Retinal pigment epithelial cell (primary cell): ENCODE measurements around the gene LCNL1.

Experiments
- DNase-seq: peaks from one replicate; pipeline ENCODE4 v3.0.0-alpha.2; 2010; ENCODE audit warnings: low read depth
- H3K4me3 ChIP-seq: 2 replicates; pipeline ENCODE4 v1.5.1; 2011; ENCODE audit warnings: mild to moderate bottlenecking, low read length, control low read depth, moderate library complexity
- CTCF ChIP-seq: conservative IDR thresholded peaks from 2 replicates; pipeline ENCODE4 v1.5.1; 2011; ENCODE audit warnings: low read depth, low read length, control low read depth, inconsistent platforms

Gene LCNL1

DNA sequence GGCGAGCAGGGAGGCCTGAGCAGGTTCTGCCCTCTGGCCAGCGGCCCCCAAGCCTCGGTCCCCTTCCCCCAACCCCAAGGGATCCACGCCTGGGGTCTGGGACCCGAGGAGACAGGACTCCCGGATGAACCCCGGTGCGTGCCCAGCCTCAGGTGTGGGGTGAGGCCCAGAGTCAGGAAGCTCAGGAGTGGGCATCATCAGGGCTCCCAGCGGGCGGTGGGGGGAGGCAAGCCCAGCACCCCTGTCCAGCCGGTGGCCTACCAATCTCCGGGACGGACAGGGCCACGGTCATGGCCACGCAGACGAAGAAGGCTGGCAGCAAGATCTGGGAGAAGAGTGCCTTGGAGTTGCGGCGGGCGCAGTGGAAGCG lies 30.8 kb downstream of the LCNL1 start:
- no peak for TF ChIP-seq CTCF
- DNase-seq, result no peak
- H3K4me3 ChIP-seq, result no peak overlapping the region

GRCh38 chr9:137014166-137014565 lies 31.4 kb downstream of the LCNL1 start:
- no peak for DNase-seq
- TF ChIP-seq CTCF, result no peak
- H3K4me3 ChIP-seq, result no peak overlapping the region

DNA sequence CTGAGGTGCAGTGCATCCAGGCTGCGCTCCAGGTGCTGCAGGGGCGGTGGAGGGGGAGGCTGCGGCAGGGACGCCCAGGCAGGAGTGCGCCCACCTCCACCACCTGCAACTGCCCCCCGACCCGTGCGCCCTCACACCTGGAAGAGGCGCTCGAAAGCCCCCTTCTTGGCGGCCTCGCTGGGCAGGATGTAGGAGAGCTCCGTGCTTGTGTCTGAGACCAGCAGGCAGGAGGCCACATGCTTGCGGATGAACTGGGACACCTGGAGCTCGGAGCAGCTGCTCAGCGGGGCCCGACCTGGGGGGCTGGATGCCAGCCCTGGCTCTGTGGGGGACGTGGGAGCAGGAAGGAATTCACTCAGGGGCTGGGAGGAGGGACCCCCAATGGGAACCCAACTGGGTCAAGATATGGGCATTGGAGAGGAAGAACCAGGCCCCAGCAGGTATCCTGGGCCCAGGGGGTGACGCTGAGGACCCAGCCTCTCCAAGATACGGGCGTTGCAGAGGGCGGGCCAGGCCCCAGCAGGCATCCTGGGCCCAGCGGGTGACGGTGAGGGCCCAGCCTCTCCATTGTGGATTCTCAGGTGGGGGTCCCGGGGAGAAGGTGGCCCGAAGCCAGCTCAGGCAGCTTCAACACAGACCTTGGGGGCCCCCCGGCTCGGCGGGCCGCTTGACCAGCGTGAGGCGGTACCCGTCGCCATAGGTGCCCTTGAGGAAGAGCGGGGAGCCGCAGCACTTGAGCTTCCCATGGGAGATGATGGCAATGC lies 32.2 kb downstream of the LCNL1 start:
- no peak for TF ChIP-seq CTCF
- H3K4me3 ChIP-seq, result no peak overlapping the region
- no peak for DNase-seq

- no peak for TF ChIP-seq CTCF
- no peak for DNase-seq
- no peak overlapping the region for H3K4me3 ChIP-seq
These were observed 32.7 kb downstream of the LCNL1 start for GRCh38 chr9:137015540-137015930.

DNA sequence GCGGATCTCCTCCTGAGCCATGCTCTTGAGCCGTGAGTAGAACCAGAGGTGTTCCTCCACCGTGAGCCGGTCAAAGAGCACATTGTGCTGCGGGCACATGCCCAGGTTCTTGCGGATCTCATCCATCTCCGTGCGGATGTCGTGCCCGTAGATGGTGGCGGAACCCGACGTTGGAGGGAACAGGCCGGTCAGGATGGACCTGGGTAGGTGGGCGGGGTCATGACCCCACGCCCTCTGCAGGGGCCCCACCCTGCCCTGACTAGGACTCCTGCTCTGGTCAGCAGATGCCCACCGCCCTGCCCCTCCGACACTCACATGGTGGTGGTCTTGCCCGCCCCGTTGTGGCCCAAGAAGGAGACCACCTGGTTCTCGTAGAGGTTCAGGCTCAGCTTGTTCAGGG lies 33.2 kb downstream of the LCNL1 start:
- no peak for TF ChIP-seq CTCF
- DNase-seq, result no peak
- H3K4me3 ChIP-seq, result no peak overlapping the region

DNA sequence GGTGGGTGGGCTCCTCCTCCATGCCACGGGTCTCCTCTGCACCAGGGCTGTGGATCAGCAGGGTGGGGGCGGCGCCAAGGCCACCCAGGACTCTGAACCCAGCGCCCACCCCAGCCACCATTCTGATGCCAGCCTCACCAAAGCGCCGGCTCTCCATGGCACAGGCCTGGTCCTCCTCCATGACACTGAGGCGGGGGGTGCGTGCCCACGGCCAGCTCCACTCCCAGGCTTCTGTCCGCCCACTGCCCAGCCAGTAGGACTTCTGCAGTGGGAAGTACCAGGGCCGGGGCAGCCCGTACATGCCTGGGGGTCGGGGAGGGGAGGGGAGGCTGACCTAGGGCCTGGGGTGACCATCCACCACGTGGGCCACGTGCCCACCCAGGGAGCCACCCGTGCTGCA lies 33.6 kb downstream of the LCNL1 start:
- TF ChIP-seq CTCF, result no peak
- no peak overlapping the region for H3K4me3 ChIP-seq
- DNase-seq, result no peak

DNA sequence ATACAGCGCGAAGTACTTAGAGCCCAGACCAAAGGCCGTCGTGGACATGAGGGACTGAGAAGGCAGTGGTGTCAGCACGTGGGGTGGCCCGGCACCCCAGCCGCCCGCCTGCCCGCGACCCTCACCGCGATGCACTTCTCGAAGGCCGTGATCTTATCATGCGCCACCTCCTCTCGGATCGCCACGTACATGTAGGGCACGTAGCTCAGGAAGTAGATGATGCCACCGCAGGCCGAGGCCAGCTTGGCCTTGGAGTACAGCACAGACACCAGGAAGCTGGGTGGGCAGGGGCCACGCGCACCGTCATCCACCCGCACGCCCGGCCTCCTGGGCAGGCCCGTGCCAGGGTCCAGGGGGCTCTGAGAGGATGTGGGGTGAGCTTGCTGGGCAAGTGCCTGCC lies 34.3 kb downstream of the LCNL1 start:
- no peak for DNase-seq
- H3K4me3 ChIP-seq, result no peak overlapping the region
- no peak for TF ChIP-seq CTCF
